ENCODE measurements around the gene AIFM1.
A peak's percentile ranks its signal among the peaks of the same experiment; 100 is the strongest.

Gene AIFM1

GRCh38 chrX:130165703-130166502, at the start of gene AIFM1:
TSS of gene AIFM1 (minus strand) at chrX:130165841. CDS start at chrX:130165656, 185 bp downstream.
- DNase-seq (ENCODE audit: low read depth) = peak; percentile 83

GRCh38 chrX:130213376-130213775, 47.7 kb upstream of the AIFM1 start:
- no peak for DNase-seq (ENCODE audit: low read depth)

GRCh38 chrX:130212371-130212770, 46.7 kb upstream of the AIFM1 start:
- no peak for DNase-seq (ENCODE audit: low read depth)

GRCh38 chrX:130211415-130212186, 46.0 kb upstream of the AIFM1 start:
- no peak for DNase-seq (ENCODE audit: low read depth)

GRCh38 chrX:130204647-130205046, 39.0 kb upstream of the AIFM1 start:
- DNase-seq (ENCODE audit: low read depth) = no peak

- no peak for DNase-seq (ENCODE audit: low read depth)
Measured at GRCh38 chrX:130197464-130197863, 31.8 kb upstream of the AIFM1 start.

GRCh38 chrX:130196466-130196865, 30.8 kb upstream of the AIFM1 start:
- no peak for DNase-seq (ENCODE audit: low read depth)

GRCh38 chrX:130190801-130191200, 25.2 kb upstream of the AIFM1 start:
- DNase-seq (ENCODE audit: low read depth) = no peak

GRCh38 chrX:130186651-130187050, 21.0 kb upstream of the AIFM1 start:
- DNase-seq (ENCODE audit: low read depth) = no peak

GRCh38 chrX:130184857-130185256, 19.2 kb upstream of the AIFM1 start:
- no peak for DNase-seq (ENCODE audit: low read depth)

GRCh38 chrX:130184168-130184567, 18.5 kb upstream of the AIFM1 start:
- no peak for DNase-seq (ENCODE audit: low read depth)

GRCh38 chrX:130179579-130180215, 14.1 kb upstream of the AIFM1 start:
- DNase-seq (ENCODE audit: low read depth) = no peak

- no peak for DNase-seq (ENCODE audit: low read depth)
Measured at GRCh38 chrX:130179170-130179569, 13.5 kb upstream of the AIFM1 start.

GRCh38 chrX:130176942-130177341, 11.3 kb upstream of the AIFM1 start:
- no peak for DNase-seq (ENCODE audit: low read depth)

GRCh38 chrX:130176354-130176776, 10.7 kb upstream of the AIFM1 start:
- no peak for DNase-seq (ENCODE audit: low read depth)

- no peak for DNase-seq (ENCODE audit: low read depth)
Measured at GRCh38 chrX:130174937-130175336, 9.3 kb upstream of the AIFM1 start.

- DNase-seq (ENCODE audit: low read depth) = no peak
Measured at GRCh38 chrX:130174045-130174704, 8.5 kb upstream of the AIFM1 start.

GRCh38 chrX:130173190-130173895, 7.7 kb upstream of the AIFM1 start:
- DNase-seq (ENCODE audit: low read depth) = peak; percentile 34

GRCh38 chrX:130172127-130172845, 6.6 kb upstream of the AIFM1 start:
- no peak for DNase-seq (ENCODE audit: low read depth)

- DNase-seq (ENCODE audit: low read depth) = peak; percentile 15
Measured at GRCh38 chrX:130171446-130172126, 5.9 kb upstream of the AIFM1 start, which contains the start of gene RAB33A. TSS of gene RAB33A (plus strand) at chrX:130171962. CDS start at chrX:130172063, 101 bp downstream.
